ENCODE results near the gene ZSCAN5C.

DNA sequence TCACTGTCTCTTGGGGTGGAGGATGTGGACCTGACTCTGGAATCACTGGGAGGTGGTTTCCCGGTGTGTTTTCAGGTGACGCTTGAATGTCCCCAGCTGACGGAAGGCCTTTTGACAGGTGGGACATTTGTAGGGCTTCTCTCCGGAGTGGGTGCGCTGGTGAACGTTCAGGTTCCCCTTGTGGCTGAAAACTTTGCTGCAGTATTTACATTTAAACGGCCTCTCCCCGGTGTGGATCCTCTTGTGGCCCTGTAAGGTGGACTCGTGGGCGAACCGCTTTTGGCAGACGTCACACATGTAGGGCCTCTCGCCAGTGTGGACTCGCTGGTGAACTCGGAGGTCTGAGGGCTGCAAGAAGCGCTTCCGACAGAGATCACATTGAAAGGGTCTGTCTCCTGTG is 12.3 kb upstream of the ZSCAN5C start:
- TF ChIP-seq, protein P1, sequence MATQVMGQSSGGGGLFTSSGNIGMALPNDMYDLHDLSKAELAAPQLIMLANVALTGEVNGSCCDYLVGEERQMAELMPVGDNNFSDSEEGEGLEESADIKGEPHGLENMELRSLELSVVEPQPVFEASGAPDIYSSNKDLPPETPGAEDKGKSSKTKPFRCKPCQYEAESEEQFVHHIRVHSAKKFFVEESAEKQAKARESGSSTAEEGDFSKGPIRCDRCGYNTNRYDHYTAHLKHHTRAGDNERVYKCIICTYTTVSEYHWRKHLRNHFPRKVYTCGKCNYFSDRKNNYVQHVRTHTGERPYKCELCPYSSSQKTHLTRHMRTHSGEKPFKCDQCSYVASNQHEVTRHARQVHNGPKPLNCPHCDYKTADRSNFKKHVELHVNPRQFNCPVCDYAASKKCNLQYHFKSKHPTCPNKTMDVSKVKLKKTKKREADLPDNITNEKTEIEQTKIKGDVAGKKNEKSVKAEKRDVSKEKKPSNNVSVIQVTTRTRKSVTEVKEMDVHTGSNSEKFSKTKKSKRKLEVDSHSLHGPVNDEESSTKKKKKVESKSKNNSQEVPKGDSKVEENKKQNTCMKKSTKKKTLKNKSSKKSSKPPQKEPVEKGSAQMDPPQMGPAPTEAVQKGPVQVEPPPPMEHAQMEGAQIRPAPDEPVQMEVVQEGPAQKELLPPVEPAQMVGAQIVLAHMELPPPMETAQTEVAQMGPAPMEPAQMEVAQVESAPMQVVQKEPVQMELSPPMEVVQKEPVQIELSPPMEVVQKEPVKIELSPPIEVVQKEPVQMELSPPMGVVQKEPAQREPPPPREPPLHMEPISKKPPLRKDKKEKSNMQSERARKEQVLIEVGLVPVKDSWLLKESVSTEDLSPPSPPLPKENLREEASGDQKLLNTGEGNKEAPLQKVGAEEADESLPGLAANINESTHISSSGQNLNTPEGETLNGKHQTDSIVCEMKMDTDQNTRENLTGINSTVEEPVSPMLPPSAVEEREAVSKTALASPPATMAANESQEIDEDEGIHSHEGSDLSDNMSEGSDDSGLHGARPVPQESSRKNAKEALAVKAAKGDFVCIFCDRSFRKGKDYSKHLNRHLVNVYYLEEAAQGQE (IDR thresholded peaks at IDR 0.05): no peak
- TF ChIP-seq, protein P2, sequence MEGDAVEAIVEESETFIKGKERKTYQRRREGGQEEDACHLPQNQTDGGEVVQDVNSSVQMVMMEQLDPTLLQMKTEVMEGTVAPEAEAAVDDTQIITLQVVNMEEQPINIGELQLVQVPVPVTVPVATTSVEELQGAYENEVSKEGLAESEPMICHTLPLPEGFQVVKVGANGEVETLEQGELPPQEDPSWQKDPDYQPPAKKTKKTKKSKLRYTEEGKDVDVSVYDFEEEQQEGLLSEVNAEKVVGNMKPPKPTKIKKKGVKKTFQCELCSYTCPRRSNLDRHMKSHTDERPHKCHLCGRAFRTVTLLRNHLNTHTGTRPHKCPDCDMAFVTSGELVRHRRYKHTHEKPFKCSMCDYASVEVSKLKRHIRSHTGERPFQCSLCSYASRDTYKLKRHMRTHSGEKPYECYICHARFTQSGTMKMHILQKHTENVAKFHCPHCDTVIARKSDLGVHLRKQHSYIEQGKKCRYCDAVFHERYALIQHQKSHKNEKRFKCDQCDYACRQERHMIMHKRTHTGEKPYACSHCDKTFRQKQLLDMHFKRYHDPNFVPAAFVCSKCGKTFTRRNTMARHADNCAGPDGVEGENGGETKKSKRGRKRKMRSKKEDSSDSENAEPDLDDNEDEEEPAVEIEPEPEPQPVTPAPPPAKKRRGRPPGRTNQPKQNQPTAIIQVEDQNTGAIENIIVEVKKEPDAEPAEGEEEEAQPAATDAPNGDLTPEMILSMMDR (IDR thresholded peaks at IDR 0.05): no peak
- TF ChIP-seq HOXB5 (CRISPR knock-in tag; IDR thresholded peaks at IDR 0.05): no peak
- TF ChIP-seq, protein P3, sequence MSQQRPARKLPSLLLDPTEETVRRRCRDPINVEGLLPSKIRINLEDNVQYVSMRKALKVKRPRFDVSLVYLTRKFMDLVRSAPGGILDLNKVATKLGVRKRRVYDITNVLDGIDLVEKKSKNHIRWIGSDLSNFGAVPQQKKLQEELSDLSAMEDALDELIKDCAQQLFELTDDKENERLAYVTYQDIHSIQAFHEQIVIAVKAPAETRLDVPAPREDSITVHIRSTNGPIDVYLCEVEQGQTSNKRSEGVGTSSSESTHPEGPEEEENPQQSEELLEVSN (IDR thresholded peaks at IDR 0.05; ENCODE audit: borderline replicate concordance, low read depth): no peak
